ENCODE results near the gene PNKD.

PNKD gene

DNA sequence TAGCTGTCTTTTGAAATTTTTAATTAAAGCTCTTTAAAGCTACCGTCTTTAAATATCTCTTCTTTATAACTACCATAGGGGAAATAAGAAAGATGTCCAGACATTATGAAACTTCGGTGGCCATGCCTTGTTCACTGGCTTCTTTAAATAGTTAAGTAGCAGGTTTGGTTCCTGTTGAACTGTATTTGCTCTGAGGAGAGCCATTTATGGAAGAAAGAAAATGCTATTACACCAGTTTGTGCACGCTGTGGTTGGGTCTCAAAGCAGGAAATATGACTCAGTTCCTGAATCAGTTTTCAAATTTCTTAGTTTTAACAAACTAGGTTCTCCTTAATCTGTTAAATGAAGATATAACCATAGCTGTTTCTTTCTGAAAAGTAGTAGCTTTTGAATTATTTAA is 41.1 kb upstream of the PNKD start:
- TF ChIP-seq, protein P1, sequence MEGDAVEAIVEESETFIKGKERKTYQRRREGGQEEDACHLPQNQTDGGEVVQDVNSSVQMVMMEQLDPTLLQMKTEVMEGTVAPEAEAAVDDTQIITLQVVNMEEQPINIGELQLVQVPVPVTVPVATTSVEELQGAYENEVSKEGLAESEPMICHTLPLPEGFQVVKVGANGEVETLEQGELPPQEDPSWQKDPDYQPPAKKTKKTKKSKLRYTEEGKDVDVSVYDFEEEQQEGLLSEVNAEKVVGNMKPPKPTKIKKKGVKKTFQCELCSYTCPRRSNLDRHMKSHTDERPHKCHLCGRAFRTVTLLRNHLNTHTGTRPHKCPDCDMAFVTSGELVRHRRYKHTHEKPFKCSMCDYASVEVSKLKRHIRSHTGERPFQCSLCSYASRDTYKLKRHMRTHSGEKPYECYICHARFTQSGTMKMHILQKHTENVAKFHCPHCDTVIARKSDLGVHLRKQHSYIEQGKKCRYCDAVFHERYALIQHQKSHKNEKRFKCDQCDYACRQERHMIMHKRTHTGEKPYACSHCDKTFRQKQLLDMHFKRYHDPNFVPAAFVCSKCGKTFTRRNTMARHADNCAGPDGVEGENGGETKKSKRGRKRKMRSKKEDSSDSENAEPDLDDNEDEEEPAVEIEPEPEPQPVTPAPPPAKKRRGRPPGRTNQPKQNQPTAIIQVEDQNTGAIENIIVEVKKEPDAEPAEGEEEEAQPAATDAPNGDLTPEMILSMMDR (conservative IDR thresholded peaks at IDR 0.05; ENCODE audit: control insufficient read depth, insufficient read depth, low read depth, low read length), result no peak
- DNase-seq (ENCODE audit: low read depth), result peak; percentile 74
- H3K4me3 ChIP-seq (ENCODE audit: control insufficient read depth, low read depth, low read length), result no peak overlapping the region

DNA sequence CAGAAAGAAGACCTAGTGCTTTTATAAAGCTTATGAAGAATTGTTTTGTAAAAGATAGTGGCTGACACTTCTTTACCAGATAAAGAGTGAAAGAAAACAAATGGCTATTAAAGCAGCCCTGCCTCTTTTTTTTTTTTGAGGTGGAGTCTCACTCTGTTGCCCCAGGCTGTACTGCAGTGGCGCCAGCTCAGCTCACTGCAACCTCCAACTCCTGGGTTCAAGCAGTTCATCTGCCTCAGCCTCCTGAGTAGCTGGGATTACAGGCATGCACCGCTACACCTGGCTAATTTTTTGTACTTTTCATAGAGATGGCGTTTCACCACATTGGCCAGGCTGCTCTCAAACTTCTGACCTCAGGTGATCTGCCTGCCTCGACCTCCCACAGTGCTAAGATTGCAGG is 40.5 kb upstream of the PNKD start:
- DNase-seq (ENCODE audit: low read depth), result no peak
- TF ChIP-seq, protein P1 (conservative IDR thresholded peaks at IDR 0.05; ENCODE audit: control insufficient read depth, insufficient read depth, low read depth, low read length), result no peak
- no peak overlapping the region for H3K4me3 ChIP-seq (ENCODE audit: control insufficient read depth, low read depth, low read length)

DNA sequence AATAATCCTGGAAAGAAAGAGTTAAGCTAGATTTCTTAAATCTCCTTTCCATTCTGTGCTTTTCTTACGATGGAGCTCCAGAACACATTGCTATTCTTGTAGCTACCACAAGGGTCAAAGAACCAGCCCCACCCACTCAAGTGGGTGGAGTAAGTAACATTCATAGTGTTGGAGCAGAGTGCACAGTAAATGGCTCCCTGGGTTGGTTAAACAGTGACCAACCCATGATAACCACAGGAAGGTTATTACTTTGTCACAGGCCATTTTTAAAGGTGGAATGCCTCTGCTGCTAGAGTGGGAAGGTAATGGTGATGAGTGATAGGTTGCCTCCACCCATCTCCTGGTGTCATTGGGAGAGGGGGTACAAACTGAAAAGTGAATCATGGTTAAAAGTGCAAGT is 39.4 kb upstream of the PNKD start:
- TF ChIP-seq, protein P1 (conservative IDR thresholded peaks at IDR 0.05; ENCODE audit: control insufficient read depth, insufficient read depth, low read depth, low read length), result peak; percentile 39
- DNase-seq (ENCODE audit: low read depth), result peak; percentile 49
- H3K4me3 ChIP-seq (ENCODE audit: control insufficient read depth, low read depth, low read length), result no peak overlapping the region

DNA sequence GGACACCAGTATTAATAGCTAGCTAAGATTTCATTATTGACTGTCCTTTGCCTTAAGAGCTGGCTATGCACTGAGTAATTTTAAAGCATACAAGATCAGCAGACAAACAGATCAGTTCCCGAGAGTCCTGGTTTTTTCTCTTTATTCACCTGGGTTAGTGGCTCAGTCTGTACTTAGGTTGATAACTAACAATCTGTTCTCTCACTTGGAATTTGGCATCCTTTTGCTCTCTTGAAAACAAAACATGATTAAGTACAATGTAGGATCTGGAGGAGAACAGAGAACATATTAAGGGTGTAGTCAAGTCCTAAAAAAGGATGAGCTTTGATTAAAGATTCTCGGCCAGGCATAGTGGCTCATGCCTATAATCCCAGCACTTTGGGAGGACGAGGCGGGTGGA is 36.8 kb upstream of the PNKD start:
- no peak overlapping the region for H3K4me3 ChIP-seq (ENCODE audit: control insufficient read depth, low read depth, low read length)
- DNase-seq (ENCODE audit: low read depth), result no peak
- TF ChIP-seq, protein P1 (conservative IDR thresholded peaks at IDR 0.05; ENCODE audit: control insufficient read depth, insufficient read depth, low read depth, low read length), result no peak

GRCh38 chr2:218234521-218234920 is 35.8 kb upstream of the PNKD start:
- no peak for DNase-seq (ENCODE audit: low read depth)
- no peak overlapping the region for H3K4me3 ChIP-seq (ENCODE audit: control insufficient read depth, low read depth, low read length)
- TF ChIP-seq, protein P1 (conservative IDR thresholded peaks at IDR 0.05; ENCODE audit: control insufficient read depth, insufficient read depth, low read depth, low read length), result no peak

GRCh38 chr2:218235017-218235416 is 35.3 kb upstream of the PNKD start:
- DNase-seq (ENCODE audit: low read depth), result no peak
- TF ChIP-seq, protein P1 (conservative IDR thresholded peaks at IDR 0.05; ENCODE audit: control insufficient read depth, insufficient read depth, low read depth, low read length), result no peak
- no peak overlapping the region for H3K4me3 ChIP-seq (ENCODE audit: control insufficient read depth, low read depth, low read length)

DNA sequence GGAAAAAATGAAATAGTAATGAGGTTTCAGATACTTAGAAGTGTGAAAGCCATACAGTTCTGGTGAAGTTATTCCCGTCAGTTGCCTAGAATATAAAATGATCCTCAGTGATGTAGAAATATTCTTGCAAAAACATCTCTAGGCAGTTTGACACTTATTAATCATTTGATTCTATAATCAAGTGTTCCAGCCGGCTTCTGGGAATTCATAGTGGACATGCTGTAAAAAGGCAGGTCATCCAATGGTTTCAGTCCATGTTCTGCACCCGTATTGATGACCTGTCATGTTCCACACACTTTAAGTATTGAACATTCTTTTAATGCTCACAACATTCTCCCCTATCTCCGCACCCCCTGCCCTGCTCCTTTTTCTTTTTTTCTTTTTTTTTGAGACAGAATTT is 33.5 kb upstream of the PNKD start:
- no peak overlapping the region for H3K4me3 ChIP-seq (ENCODE audit: control insufficient read depth, low read depth, low read length)
- TF ChIP-seq, protein P1 (conservative IDR thresholded peaks at IDR 0.05; ENCODE audit: control insufficient read depth, insufficient read depth, low read depth, low read length), result no peak

More for the DNA sequence above, 33.5 kb upstream of the PNKD start:
- DNase-seq (ENCODE audit: low read depth), result no peak
